IPS-20b (cell line): ENCODE measurements around the gene DDOST.

Experiments
- H3K27ac ChIP-seq: one replicate; pipeline ENCODE4 v1.5.1; 2013; ENCODE audit warnings: low read length
- H3K27me3 ChIP-seq: 2 replicates; pipeline ENCODE4 v1.6.1; 2013; ENCODE audit warnings: mild to moderate bottlenecking, low read length, inconsistent platforms; ENCODE audit not compliant: insufficient read depth
- H3K36me3 ChIP-seq: 2 replicates; pipeline ENCODE4 v1.6.1; 2013; ENCODE audit warnings: low read depth, mild to moderate bottlenecking, inconsistent platforms, low read length, moderate library complexity; ENCODE audit not compliant: insufficient read depth
- H3K4me1 ChIP-seq: 2 replicates; pipeline ENCODE4 v1.6.1; 2013; ENCODE audit warnings: mild to moderate bottlenecking, control low read depth, inconsistent platforms, low read length, moderate library complexity; ENCODE audit not compliant: insufficient read depth
- H3K4me3 ChIP-seq: 2 replicates; pipeline ENCODE4 v1.5.1; 2013; ENCODE audit warnings: mild to moderate bottlenecking, low read length, inconsistent platforms
- H3K9ac ChIP-seq: 2 replicates; pipeline ENCODE4 v1.6.1; 2013; ENCODE audit warnings: low read depth, mild to moderate bottlenecking, inconsistent platforms, low read length, moderate library complexity
- H3K9me3 ChIP-seq: 2 replicates; pipeline ENCODE4 v1.6.1; 2013; ENCODE audit warnings: mild to moderate bottlenecking, low read depth, low read length, inconsistent platforms; ENCODE audit not compliant: insufficient read depth

Gene DDOST

DNA sequence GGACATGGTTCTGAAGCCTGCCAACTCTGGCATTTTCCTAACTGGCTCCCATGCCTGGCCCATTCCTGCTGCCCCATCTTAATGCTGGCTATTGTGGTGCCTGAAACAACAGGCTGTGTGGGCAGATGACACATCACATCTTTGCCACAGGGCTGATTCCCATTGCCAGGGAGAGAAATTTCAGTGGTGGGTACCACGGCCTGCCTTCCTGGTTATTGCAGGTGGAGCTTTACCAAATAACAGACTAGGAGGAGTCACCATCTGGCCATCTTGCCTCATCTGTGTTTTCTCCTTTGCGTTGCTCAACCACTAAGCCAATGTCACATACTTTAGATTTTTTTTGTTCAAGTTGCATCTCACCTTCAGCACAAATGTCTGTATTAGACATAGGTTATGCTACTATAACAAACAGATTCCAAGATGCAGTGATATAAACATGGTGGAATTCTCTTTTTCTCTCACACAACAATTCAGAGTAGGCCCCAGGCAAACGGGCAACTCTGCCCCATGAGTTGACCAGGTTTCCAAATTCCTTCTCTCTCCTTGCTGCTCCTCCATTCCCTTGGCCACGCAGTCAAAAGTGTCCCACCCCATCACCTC is 58.2 kb downstream of the DDOST start:
- Histone ChIP-seq H3K36me3 (no peaks in the 10 kb centered on the region), H3K9ac (no peak overlapping the region), H3K9me3 (peaks cover 4% of the 10 kb centered on the region; the same call in 1 of the 2 replicates), H3K4me1 (no peaks in the 10 kb centered on the region), H3K27ac (no peak overlapping the region), H3K4me3 (no peak overlapping the region), H3K27me3 (no peaks in the 10 kb centered on the region)
